B cell (primary cell): Measurements from ENCODE around the gene CASKIN1.

Source experiments
- CTCF ChIP-seq: fragments of 200-600 bp; IDR thresholded peaks from one replicate; pipeline ENCODE4 v1.8.0; 2022; ENCODE audit warnings: antibody characterized with exemption, mild to moderate bottlenecking
- EZH2 ChIP-seq: IDR thresholded peaks from 2 replicates; pipeline ENCODE4 v1.6.1; 2012; ENCODE audit warnings: borderline replicate concordance, low read depth, mild to moderate bottlenecking, moderate library complexity, low read length; ENCODE audit not compliant: insufficient read depth, poor library complexity, severe bottlenecking

- TF ChIP-seq CTCF = no peak
- TF ChIP-seq EZH2 = no peak
Observed at GRCh38 chr16:2190002-2190658, 6.3 kb downstream of the CASKIN1 start.
